SH-SY5Y (cell line): ENCODE results near the gene IRF8.

Experiments used
- GATA2 ChIP-seq: IDR thresholded peaks from 2 replicates; pipeline ENCODE4 v1.6.1; 2011; ENCODE audit warnings: mild to moderate bottlenecking, low read depth, low read length
- GATA3 ChIP-seq: IDR thresholded peaks from 2 replicates; pipeline ENCODE4 v1.6.1; 2011; ENCODE audit warnings: low read depth, mild to moderate bottlenecking, low read length, moderate library complexity

GRCh38 chr16:85857406-85857805, 41.6 kb upstream of the IRF8 start:
- TF ChIP-seq GATA2 (no peak), GATA3 (no peak)
